Metanephros (tissue), 2 donors: ENCODE measurements around the gene SLC37A4. TPM values are rescaled to one million over a fixed set of nuclear protein-coding genes. Genes with fewer than 3 reads are reported as not detected.

ENCODE experiments used
- small RNA-seq: library from RNA; depleted of rRNA; stranded (forward); fragments of <200 nt; gene quantifications from one replicate; pipeline ENCODE3, GENCODE V24; 2014; ENCODE audit warnings: low replicate concordance
- total RNA-seq: library from RNA; depleted of rRNA; stranded (reverse); fragments of >200 nt; gene quantifications from one replicate; pipeline ENCODE4 v1.2.3, GENCODE V29; 2014

Gene SLC37A4
- total RNA-seq: 35.3 TPM

GRCh38 chr11:119030329-119031047 lies at the start of gene SLC37A4:
TSS of gene SLC37A4 (minus strand) at chr11:119030877.

GRCh38 chr11:119067371-119068222 lies 36.9 kb upstream of the SLC37A4 start, which contains the start of gene VPS11:
TSS of gene VPS11 (plus strand) at chr11:119067818. CDS start at chr11:119067824, 6 bp downstream.

GRCh38 chr11:119057000-119057769 lies 26.5 kb upstream of the SLC37A4 start, which contains the start of gene HYOU1:
TSS of gene HYOU1 (minus strand) at chr11:119057205. CDS start at chr11:119056160, 1,045 bp downstream.

GRCh38 chr11:119018074-119018938 lies 12.4 kb downstream of the SLC37A4 start, which contains the start of the genes RPS25 and TRAPPC4:
TSS of gene RPS25 (minus strand) at chr11:119018343. CDS start at chr11:119018284, 59 bp downstream.
TSS of gene TRAPPC4 (plus strand) at chr11:119018766. CDS start at chr11:119018796, 30 bp downstream.

GRCh38 chr11:118997627-118998387 lies 32.9 kb downstream of the SLC37A4 start, which contains the start of gene CENATAC:
TSS of gene CENATAC (plus strand) at chr11:118998138. CDS start at chr11:118998198, 60 bp downstream.

Small RNA genes lying within 50 kb of the gene (small RNA-seq; reads per million reads assigned to genes)
- gene AP003392.2: not detected
- gene RF00017: not detected
- gene RF00019: not detected

Other genes starting within 250 kb of the SLC37A4 start
- gene DDX6, start 239.7 kb downstream of the SLC37A4 start, total RNA-seq: 149 TPM
- gene CXCR5, start 147.0 kb downstream of the SLC37A4 start, total RNA-seq: 0.06 TPM
- 31.4 TPM for gene BCL9L, start 105.0 kb downstream of the SLC37A4 start, total RNA-seq
- 7.9 TPM for gene UPK2, start 74.6 kb downstream of the SLC37A4 start, total RNA-seq
- gene FOXR1, start 59.1 kb downstream of the SLC37A4 start, total RNA-seq: not detected
- gene CENATAC, start 32.7 kb downstream of the SLC37A4 start, total RNA-seq: 30.3 TPM
- 541 TPM for gene RPS25, start 12.5 kb downstream of the SLC37A4 start, total RNA-seq
- 58.5 TPM for gene TRAPPC4, start 12.1 kb downstream of the SLC37A4 start, total RNA-seq
- 64.1 TPM for gene HYOU1, start 26.3 kb upstream of the SLC37A4 start, total RNA-seq
- gene VPS11, start 36.9 kb upstream of the SLC37A4 start, total RNA-seq: 40.3 TPM
- 19.7 TPM for gene HMBS, start 54.0 kb upstream of the SLC37A4 start, total RNA-seq
- 20.0 TPM for gene DPAGT1, start 71.0 kb upstream of the SLC37A4 start, total RNA-seq
- gene C2CD2L, start 76.5 kb upstream of the SLC37A4 start, total RNA-seq: 6.9 TPM
- gene HINFP, start 90.7 kb upstream of the SLC37A4 start, total RNA-seq: 26.6 TPM
- 0.76 TPM for gene ABCG4, start 118.2 kb upstream of the SLC37A4 start, total RNA-seq
- gene NLRX1, start 137.8 kb upstream of the SLC37A4 start, total RNA-seq: 23.4 TPM
- 12.4 TPM for gene NHERF4, start 154.6 kb upstream of the SLC37A4 start, total RNA-seq
- 15.9 TPM for gene CBL, start 175.5 kb upstream of the SLC37A4 start, total RNA-seq